ENCODE measurements around the gene CD6.
"Not testable (repeated sequence)": the region's sequence is repeated elsewhere in the genome, so short reads cannot be mapped to it uniquely, and the experiment has no call there.

CD6 gene

DNA sequence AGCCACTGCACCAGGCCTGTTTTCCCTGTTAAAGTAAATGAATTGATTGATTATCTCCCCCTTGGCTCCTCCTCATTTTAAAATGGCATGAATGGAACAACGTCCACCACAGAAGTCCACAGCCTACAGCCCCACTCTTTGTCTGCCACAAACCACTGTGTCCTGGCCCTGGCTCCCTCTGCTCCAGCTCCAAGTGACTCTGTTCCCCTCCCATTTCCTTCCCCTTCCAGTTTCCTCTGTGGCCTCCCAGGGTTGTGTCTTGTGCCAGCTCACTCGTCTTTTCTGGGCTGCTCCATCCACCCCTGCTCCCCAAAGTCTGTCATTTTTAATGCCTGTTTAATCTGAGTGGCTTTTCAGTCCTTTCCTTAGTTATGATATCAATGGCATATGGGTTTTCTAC lies 78.4 kb downstream of the CD6 start:
- in situ Hi-C loops (cut with HindIII; ENCODE audit: low sequenced_read_pairs), result no loop called here

DNA sequence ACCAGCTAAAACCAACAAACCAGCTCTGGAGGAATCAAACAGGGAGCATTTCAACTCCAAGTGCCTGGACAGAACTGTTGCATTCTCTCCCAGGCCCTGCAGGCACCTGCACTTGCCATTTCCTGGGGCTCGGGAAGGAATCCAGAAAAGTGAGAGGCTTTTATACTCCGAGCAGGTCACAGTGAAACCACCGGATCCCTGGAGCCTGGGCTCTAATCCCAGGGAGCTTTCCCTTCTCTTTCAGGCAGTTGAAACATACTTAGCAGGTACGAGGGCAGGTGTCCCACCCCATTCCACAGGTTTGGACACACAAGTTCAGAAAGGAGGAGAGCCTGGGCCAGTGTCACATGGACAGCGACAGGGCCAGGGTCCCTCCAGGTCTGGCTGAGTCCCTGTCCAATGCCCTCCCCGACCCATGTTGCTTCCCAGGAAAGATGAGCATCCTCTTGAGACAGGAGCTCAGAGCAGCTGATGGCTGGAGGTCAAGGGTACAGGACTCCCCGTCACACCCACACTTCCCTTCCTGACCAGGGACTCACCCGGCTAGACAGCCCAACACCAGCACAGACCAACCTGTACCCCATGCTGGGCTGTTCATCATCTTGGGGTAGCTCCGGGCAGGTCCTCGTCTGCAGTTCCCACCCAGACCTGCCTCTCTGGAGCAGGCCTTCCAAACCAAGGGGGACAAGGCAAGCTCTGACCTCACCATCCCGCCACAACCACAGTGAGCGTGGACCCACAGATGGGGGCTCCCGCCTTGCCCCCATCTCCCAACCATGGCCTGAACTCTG lies 80.9 kb downstream of the CD6 start:
- in situ Hi-C loops (cut with HindIII; ENCODE audit: low sequenced_read_pairs), result no loop called here

DNA sequence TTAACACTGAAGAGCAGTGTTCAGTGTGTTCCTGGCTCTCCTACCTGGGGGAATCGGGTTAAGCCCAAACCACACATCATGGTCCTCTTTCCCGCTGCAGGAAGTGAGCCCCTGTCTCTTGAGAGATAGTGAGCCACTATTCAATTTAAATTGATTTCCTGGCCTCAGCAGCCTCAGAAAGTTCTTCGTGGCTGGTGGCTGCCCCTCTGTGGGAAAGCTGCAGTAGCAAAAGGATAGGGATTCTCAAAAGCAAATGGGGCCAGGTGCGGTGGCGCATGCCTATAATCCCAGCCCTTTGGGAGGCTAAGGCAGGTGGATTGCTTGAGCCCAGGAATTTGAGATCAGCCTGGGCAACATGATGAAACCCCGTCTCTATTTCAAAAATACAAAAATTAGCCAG lies 81.7 kb downstream of the CD6 start:
- in situ Hi-C loops (cut with HindIII; ENCODE audit: low sequenced_read_pairs), result no loop called here

DNA sequence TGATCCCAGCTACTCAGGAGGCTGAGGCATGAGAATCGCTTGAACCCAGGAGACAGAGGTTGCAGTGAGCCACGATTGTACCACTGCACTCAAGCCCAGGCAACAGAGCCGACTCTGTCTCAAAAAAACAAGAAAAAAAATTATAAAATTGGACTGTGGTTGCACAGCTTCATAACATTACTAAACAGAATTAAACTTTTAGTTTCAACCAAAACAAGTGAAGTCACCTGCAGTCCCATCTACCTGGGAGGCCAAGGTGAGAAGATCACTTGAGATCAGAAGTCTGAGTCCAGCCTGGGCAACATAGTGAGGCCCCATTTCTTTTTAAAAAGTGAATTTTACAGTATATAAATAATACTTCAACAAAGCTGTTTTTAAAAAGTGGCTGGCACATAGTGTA lies 83.0 kb downstream of the CD6 start:
- in situ Hi-C loops (cut with HindIII; ENCODE audit: low sequenced_read_pairs), result no loop called here

DNA sequence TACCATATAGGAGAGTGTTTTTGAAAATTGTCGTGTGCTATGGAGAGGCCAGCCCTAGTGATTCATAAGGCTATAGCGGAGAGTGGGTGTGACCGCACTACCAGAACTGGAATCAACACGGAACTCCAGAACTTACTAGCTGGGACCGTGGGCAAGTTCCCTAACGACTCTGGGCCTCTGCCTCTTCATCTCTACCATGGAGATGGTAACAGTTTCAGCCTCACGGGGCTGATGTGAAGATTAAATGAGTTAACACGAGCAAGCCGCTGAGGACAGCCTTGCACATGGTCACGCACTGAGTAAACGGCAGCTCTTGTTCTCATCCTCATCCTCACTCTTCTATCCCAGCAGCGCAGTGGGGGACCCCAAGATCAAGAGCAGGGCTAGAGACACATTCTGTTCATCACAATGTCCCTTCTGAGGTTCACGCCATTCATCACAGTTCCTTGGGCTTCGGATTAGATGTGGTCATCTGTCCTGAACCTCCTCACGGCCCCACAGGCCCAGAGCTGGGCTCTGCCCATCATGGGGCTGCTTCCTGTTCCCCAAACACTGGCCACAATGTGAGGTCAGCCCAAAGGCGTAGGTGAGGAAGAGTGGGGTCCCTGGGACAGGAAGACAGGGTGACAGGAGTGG lies 83.6 kb downstream of the CD6 start:
- in situ Hi-C loops (cut with HindIII; ENCODE audit: low sequenced_read_pairs), result no loop called here

DNA sequence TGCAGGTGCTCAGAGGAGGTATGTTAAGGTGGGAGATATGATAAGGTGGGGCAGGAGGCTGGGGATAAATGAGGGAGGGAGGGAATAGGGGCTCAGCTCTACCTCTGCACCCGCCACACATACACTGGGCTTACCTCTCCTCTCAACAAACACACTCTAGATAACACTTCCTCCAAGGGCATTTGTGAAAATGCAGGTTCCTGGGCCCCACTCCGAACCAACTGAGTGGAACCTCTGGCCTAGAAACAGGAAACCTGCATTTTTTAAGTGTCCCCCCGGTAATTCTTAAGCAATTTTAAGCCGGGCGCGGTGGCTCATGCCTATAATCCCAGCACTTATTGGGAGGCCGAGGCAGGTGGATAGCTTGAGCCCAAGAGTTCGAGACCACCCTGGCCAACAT lies 84.3 kb downstream of the CD6 start:
- in situ Hi-C loops (cut with HindIII; ENCODE audit: low sequenced_read_pairs), result no loop called here

DNA sequence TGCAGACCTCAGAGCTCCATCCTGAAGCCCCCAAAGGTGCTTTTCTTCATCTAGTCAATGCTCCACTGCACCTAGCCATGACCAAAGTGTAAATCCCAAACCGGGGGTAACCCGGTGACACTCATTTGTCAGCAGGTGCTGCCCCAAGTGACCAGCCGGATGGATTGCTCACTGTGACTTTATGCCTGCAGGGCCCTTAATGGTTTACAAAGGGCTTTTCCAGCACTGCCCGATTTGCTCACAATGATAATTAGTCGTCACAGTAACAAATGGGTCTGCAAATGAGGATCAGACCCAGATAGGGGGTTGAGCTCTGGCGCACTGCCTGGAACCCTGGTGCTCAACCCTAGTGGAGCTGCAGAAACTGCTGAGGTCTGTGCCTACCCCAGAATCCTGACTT lies 85.1 kb downstream of the CD6 start:
- in situ Hi-C loops (cut with HindIII; ENCODE audit: low sequenced_read_pairs), result no loop called here

DNA sequence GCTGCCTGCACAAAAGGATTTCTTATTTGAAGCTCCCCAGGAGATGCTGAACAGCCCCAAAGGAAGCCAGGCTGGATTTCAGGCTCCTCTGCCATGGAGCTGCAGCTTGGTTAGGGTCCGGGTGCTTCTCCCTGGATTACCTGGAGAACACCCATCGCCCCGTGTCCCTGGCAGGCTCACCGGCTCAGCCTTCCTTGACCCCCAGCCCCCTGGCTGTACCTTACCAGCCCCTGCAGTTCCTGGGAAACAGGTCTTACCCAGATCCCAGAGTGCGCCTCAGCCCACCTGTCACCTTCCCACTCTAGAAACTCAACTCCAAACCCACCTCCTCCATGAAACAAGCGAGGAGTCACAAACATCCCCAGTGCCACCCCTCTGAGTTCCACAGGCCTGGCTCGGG lies 85.5 kb downstream of the CD6 start:
- in situ Hi-C loops (cut with HindIII; ENCODE audit: low sequenced_read_pairs), result no loop called here

DNA sequence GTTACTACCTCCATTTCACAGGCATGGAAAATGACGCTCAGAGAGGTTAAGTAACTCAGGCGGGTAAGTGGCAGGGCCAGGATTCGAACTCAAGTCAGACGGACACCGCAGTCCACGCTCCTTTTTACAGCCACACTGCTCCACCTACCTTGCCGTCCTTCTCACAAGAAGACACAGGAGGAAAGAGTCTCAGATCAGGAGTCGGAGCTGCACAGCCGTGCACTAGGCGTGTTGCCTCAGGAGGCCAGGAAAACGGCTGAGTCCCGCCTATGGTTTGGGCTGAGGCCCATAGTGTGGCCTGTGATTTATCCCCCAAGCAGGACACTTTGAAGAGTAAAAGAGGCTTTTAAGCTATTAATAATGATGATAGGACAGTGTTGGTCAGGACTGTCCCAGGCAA lies 86.1 kb downstream of the CD6 start:
- in situ Hi-C loops (cut with HindIII; ENCODE audit: low sequenced_read_pairs), result no loop called here

DNA sequence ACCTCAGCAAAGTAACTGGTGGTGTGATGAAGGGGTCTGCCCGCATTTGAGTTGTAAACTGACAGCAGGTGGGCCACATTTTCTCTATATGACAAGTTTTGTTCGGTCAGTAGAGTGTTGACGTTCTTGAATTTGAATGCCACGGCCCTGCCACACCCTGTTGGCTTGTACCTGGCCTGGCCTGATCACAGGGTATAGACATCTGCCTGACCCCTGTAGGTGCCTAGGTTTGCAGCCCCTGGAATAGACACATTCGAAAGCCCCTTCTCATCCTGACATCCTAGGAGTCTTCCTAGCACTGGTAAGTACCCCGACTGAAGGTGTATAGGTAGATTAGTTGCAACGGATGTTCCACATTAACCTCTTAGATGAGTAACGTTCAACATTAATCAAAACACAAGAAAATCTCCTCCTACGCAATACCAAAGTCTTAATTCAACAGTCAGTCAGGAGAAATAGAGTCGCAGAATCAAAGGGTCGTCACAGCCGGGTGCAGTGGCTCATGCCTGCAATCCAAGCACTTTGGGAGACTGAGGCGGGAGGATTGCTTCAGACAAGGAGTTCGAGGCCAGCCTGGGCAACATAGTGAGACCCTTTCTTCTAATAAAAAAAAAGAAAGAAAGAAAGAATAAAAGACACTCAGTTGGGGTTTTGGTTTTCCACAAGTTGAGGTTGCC lies 87.2 kb downstream of the CD6 start:
- in situ Hi-C loops (cut with HindIII; ENCODE audit: low sequenced_read_pairs), result no loop called here

DNA sequence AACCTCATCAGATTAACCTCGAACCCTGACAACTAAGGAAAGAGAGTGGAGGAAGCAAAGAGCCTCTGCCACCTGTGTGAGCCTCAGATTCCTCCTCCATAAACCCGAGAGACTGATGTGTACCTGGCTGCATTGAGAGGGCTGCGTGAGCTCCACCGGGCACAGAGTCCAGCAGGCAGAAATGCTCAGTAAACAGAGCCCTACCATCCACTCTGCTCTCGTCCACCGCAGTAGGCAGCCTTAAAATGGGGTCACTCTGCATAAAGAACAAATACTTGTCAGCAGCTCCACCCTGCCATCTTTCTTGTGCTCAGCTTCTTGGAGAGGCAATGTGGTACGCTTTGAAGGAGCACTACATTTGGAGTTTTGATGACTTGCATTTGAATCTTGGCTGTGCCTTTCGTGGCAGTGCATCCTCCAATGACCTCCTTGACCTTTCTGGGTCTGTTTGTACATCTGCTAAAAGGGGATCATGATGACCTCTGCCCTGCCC lies 87.8 kb downstream of the CD6 start:
- in situ Hi-C loops (cut with HindIII; ENCODE audit: low sequenced_read_pairs), result no loop called here

DNA sequence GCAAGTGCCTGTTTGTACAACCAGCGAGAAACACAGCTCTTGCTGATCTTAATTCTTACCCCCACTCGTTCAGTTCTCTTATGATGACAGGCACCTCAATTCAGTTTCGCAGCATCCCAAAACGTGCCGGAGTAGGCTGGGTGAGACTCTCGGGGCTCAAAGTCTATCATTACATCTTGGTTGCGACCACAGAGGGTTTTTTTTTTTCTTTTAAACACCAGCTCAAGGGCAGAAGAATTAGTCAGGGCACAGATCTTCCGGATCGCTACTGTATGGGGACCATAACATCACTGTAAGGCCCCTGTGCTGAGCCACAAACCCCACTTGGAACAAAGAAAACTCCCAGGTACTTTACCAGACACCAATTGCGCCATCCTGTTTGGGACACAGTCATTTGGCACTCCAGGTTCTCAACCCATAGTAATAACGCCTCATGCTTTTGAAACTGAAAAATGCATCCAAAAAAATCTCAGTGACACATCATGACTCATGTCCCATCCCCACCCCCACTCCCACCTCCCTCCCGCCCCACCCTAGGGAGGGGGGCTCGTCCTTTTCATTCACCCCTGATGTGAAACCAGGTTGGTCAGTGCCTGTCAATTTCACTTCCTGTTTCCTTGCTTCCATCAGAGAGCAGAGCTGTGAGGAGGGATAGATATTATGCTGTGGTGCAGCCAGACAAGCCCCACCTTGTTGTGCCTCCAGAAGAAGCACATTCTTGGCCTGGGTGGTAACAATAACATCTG lies 89.8 kb downstream of the CD6 start:
- in situ Hi-C loops (cut with HindIII; ENCODE audit: low sequenced_read_pairs), result no loop called here

DNA sequence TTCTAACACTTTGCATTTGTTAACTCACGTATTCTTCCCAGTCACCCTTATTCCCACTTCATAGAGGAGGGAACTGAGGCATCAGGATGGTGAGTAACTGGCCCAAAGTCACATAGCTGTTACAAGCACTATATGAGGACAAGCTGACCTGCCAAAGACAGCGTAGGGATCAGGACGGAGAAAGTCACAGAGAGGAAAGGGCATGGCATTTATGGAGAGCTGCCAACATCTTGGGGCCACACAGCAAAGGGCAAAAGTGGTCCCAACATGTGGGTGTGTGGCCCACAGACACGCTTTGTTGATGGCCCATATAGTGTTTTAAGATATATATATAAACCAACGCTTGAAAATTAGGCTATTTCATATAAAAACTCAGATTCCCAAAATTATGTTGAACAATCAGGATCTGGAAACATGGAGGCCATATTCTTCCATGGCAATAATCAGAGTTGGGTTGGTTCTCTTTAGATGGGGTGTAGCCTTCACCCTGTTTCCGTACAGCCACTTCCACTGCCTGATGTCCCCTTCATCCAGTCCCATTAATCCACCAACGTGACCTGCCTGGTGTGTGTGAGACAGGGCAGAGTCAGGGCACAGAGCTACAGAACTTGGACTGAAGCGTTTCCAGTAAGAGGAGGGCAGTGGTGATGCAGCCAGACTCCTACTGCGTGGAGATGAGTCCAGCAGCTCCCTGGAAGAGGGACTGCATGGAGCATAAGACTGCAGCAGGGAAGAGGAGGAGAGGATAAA lies 90.9 kb downstream of the CD6 start:
- in situ Hi-C loops (cut with HindIII; ENCODE audit: low sequenced_read_pairs), result no loop called here

DNA sequence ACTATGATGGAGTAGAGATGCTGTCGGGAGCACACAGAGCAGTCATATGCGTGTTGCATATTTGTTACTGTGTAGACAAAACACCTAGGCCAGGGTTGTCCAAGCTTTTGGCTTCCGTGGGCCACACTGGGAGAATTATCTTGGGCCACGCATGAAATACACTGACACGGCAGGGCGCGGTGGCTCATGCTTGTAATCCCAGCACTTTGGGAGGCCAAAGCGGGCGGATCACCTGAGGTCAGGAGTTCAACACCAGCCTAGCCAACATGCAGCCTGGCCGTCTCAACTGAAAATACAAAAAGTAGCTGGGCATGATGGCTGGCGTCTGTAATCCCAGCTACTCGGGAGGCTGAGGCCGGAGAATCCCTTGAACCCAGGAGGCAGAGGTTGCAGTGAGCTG lies 93.8 kb downstream of the CD6 start:
- in situ Hi-C loops (cut with HindIII; ENCODE audit: low sequenced_read_pairs), result not testable (repeated sequence)

DNA sequence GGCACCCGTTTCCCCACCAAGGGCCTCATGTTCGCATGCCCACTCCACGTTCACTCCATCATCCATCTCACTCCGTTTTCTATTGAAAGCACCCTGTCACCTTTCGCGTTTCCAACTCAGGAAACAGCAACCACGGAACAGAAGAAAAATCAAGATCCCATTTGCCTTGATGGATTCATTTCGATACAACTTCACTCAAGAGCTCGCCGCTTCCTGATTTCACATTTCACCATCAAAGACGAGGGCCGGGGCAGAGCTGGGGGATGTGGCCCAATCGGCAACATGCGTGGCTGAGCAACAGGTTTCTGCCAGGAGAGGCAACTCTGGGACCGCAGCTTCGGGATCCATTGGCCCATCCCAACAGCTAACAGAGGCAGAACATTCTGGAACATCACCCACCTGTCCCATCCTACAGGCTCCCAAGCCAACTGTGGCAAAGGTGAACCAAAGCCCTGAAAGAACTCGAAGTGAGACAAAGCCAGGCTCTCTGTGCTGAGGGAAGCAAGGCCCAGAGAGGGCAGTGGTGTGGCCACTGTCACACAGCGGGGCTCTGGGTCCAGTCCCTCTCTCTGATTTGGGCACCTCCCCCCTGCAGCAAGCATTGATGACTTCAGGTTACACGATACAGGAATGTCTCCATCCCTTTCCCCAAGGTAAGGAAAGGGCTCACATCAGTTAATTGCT lies 94.6 kb downstream of the CD6 start:
- in situ Hi-C loops (cut with HindIII; ENCODE audit: low sequenced_read_pairs), result no loop called here

DNA sequence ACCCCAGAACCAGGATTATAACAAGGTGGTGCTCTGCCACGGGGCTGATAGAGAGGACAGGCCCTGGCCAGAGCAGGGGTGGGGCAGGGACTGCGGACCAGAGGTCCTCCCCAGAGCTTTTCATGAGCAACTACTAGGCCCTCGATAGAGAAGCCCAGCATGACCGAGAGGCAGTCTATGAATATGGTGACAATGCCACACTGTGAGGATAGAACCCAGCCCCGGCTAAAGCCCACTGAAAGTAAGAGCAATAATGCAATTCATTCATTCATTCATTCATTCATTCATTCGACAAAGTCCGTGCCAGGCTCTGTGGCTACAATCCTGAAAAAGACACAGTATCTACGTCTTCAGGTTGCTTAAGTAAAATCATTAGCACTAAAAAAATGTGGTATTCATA lies 95.2 kb downstream of the CD6 start:
- in situ Hi-C loops (cut with HindIII; ENCODE audit: low sequenced_read_pairs), result no loop called here

DNA sequence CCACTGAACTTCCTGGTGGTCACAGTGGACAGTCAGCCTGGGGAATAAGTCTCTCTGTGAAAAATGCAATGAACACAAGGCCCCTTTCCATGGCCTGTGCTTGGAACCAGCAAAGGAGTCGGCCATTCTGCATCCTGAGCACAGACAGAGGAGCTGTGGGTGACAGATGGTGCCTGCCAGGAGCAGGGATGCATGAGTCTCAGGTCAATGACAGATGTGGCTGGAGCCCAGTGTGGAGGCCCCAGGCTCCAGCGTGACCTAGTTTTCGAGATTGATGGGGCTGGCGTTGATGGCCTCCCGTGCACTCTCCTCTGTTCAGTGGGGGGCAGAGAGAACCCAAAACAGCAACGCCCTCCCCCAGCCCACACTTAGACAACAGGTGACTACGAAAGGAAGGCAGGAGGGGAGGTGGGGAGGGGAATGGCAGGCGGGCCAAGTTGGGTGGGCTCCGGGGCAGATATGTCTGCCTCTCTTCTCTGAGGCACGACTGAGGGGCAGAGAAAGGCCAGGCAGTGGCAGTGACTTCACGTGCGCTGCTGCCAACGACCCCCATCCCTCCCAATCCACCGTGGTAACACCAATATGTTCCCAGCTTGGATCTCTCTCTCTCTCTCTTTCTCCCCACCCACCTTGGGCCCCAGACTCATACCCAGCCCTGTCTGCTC lies 96.4 kb downstream of the CD6 start:
- in situ Hi-C loops (cut with HindIII; ENCODE audit: low sequenced_read_pairs), result no loop called here

DNA sequence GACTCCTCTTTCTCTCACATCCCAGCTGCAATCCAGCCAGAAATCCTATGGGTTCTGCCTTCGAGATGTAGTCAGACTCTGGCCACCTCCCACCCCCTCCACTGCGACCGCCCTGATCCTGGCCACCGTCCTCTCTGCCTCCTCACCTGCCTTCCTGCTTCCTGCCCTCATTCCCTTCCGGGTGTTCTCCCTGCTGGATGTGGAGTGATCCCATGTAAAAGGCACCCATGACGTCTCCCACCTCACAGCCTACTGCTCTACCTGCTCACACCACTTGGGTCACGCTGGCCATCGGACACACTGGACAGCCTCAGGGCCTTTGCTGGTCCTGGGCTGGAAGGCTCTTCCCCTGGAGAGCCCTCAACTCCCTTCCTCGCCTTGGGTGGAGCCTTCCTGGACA lies 97.1 kb downstream of the CD6 start:
- in situ Hi-C loops (cut with HindIII; ENCODE audit: low sequenced_read_pairs), result no loop called here

DNA sequence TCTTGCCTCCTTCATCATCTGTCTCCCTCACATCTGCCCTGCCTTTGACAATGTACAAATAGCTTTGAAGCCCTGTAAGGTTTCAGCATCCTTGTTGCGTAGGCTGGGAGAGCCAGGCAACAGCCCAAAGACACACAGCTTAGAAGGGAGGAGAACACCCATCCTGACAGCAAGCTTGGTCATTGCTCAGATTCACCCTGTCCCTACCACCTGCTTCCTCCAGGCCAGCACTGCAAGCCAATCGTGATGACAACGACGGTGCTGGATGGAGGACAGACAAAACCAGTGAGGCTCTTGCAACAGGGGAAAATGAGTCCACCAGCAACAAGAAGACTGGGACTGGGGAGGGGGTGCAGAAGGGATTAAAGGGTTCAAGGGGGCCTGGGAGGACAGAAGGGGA lies 97.9 kb downstream of the CD6 start:
- in situ Hi-C loops (cut with HindIII; ENCODE audit: low sequenced_read_pairs), result no loop called here

All from DLD1 (cell line).